MM.1S (cell line): ENCODE results near the gene RASSF1.

ENCODE experiments used
- DNase-seq: peaks from one replicate; pipeline ENCODE4 v3.0.0-alpha.2; 2015
- H2AFZ ChIP-seq: fragments of 300-600 bp; sonication (generic); 2 replicates; pipeline ENCODE4 v1.6.0; 2016; ENCODE audit warnings: antibody characterized with exemption, low read length
- H3F3A ChIP-seq: fragments of 300-600 bp; sonication (generic); 2 replicates; pipeline ENCODE4 v1.6.1; 2016; ENCODE audit warnings: mild to moderate bottlenecking, antibody characterized with exemption, low read length, moderate library complexity, mixed read lengths; ENCODE audit not compliant: insufficient read depth
- H3K27ac ChIP-seq: fragments of 300-600 bp; sonication (generic); 2 replicates; pipeline ENCODE4 v1.5.1; 2016; ENCODE audit warnings: mild to moderate bottlenecking, low read length
- H3K27me3 ChIP-seq: fragments of 300-600 bp; sonication (generic); replicated peaks from 2 replicates; pipeline ENCODE4 v1.6.0; 2016; ENCODE audit warnings: low read length; ENCODE audit not compliant: insufficient read depth
- H3K36me3 ChIP-seq: fragments of 300-600 bp; sonication (generic); replicated peaks from 2 replicates; pipeline ENCODE4 v1.6.1; 2016; ENCODE audit warnings: mild to moderate bottlenecking, low read length, mixed read lengths; ENCODE audit not compliant: insufficient read depth
- H3K4me1 ChIP-seq: fragments of 300-600 bp; sonication (generic); 2 replicates; pipeline ENCODE4 v1.6.1; 2016; ENCODE audit warnings: low read length, mixed read lengths
- H3K4me2 ChIP-seq: fragments of 300-600 bp; sonication (generic); 2 replicates; pipeline ENCODE4 v1.6.0; 2016; ENCODE audit warnings: low read depth, low read length
- H3K4me3 ChIP-seq: fragments of 300-600 bp; sonication (generic); 2 replicates; pipeline ENCODE4 v1.5.1; 2016; ENCODE audit warnings: low read length, mixed read lengths
- H3K79me2 ChIP-seq: fragments of 300-600 bp; sonication (generic); 2 replicates; pipeline ENCODE4 v1.6.1; 2016; ENCODE audit warnings: mixed run types, low read length, mixed read lengths
- H3K9ac ChIP-seq: fragments of 300-600 bp; sonication (generic); 2 replicates; pipeline ENCODE4 v1.6.1; 2016; ENCODE audit warnings: low read length, mixed read lengths
- H3K9me2 ChIP-seq: fragments of 300-600 bp; sonication (generic); replicated peaks from 2 replicates; pipeline ENCODE4 v1.6.1; 2016; ENCODE audit warnings: mild to moderate bottlenecking, low read length, mixed read lengths; ENCODE audit not compliant: insufficient read depth
- H3K9me3 ChIP-seq: fragments of 300-600 bp; sonication (generic); replicated peaks from 2 replicates; pipeline ENCODE4 v1.6.1; 2016; ENCODE audit warnings: mild to moderate bottlenecking, low read length, mixed read lengths; ENCODE audit not compliant: insufficient read depth
- H4K20me1 ChIP-seq: fragments of 300-600 bp; sonication (generic); 2 replicates; pipeline ENCODE4 v1.6.1; 2016; ENCODE audit warnings: mild to moderate bottlenecking, low read length, moderate library complexity, mixed read lengths; ENCODE audit not compliant: insufficient read depth
- CTCF ChIP-seq: fragments of 300-600 bp; sonication (generic); IDR thresholded peaks from 2 replicates; pipeline ENCODE4 v1.5.1; 2016; ENCODE audit warnings: antibody characterized with exemption, low read length, mixed read lengths
- EZH2 ChIP-seq: fragments of 300-600 bp; sonication (generic); optimal IDR thresholded peaks from 2 replicates; pipeline ENCODE3; 2017; ENCODE audit warnings: low read depth, mild to moderate bottlenecking, antibody characterized with exemption, low read length, mixed read lengths
- EZH2phosphoT487 ChIP-seq: fragments of 300-600 bp; sonication (generic); IDR thresholded peaks from 2 replicates; pipeline ENCODE4 v1.6.1; 2018; ENCODE audit warnings: antibody characterized with exemption, low read length

RASSF1 gene

GRCh38 chr3:50318615-50319014 is 22.0 kb downstream of the RASSF1 start:
- H3K9ac ChIP-seq: no peak overlapping the region
- H2AFZ ChIP-seq: no peak overlapping the region

GRCh38 chr3:50318163-50318562 is 22.5 kb downstream of the RASSF1 start:
- TF ChIP-seq EZH2 (no peak), EZH2phosphoT487 (no peak), CTCF (no peak)
- Histone ChIP-seq H3K27me3 (no peaks in the 10 kb centered on the region), H2AFZ (no peak overlapping the region), H3K4me2 (no peak overlapping the region), H3K36me3 (no peaks in the 10 kb centered on the region), H4K20me1 (no peaks in the 10 kb centered on the region), H3K9me2 (no peaks in the 10 kb centered on the region), H3F3A (no peaks in the 10 kb centered on the region), H3K27ac (no peak overlapping the region), H3K4me3 (no peak overlapping the region), H3K9me3 (no peaks in the 10 kb centered on the region), H3K79me2 (peaks cover 12% of the 10 kb centered on the region; the same call in 1 of the 2 replicates), H3K4me1 (0 out of 2 replicates have a peak, but pooled peaks cover 8% of the 10 kb centered on the region), H3K9ac (no peak overlapping the region)
- DNase-seq: no peak

More at GRCh38 chr3:50318615-50319014, 22.0 kb downstream of the RASSF1 start:
- no peaks in the 10 kb centered on the region for H3K9me3 ChIP-seq
- no peak overlapping the region for H3K27ac ChIP-seq
- H4K20me1 ChIP-seq: no peaks in the 10 kb centered on the region
- no peak for TF ChIP-seq EZH2phosphoT487
- no peak for TF ChIP-seq EZH2
- TF ChIP-seq CTCF: no peak
- no peak overlapping the region for H3K4me2 ChIP-seq
- H3K4me1 ChIP-seq: 0 out of 2 replicates have a peak, but pooled peaks cover 8% of the 10 kb centered on the region
- peaks cover 12% of the 10 kb centered on the region; the same call in 1 of the 2 replicates for H3K79me2 ChIP-seq
- no peaks in the 10 kb centered on the region for H3F3A ChIP-seq
- no peak overlapping the region for H3K4me3 ChIP-seq
- DNase-seq: no peak
- no peaks in the 10 kb centered on the region for H3K9me2 ChIP-seq
- no peaks in the 10 kb centered on the region for H3K36me3 ChIP-seq
- no peaks in the 10 kb centered on the region for H3K27me3 ChIP-seq

- no peak overlapping the region for H3K4me3 ChIP-seq
- H3K79me2 ChIP-seq: peaks cover 12% of the 10 kb centered on the region; the same call in 1 of the 2 replicates
- H4K20me1 ChIP-seq: no peaks in the 10 kb centered on the region
- H3K4me1 ChIP-seq: 0 out of 2 replicates have a peak, but pooled peaks cover 8% of the 10 kb centered on the region
- no peak overlapping the region for H2AFZ ChIP-seq
- H3K9me3 ChIP-seq: no peaks in the 10 kb centered on the region
- no peaks in the 10 kb centered on the region for H3K36me3 ChIP-seq
- H3K27me3 ChIP-seq: no peaks in the 10 kb centered on the region
- TF ChIP-seq EZH2phosphoT487 (no peak), CTCF (no peak), EZH2 (no peak)
- H3K4me2 ChIP-seq: no peak overlapping the region
- DNase-seq: no peak
- H3K9ac ChIP-seq: no peak overlapping the region
- H3K9me2 ChIP-seq: no peaks in the 10 kb centered on the region
- no peaks in the 10 kb centered on the region for H3F3A ChIP-seq
- H3K27ac ChIP-seq: no peak overlapping the region
Measured at GRCh38 chr3:50317300-50317699, 23.3 kb downstream of the RASSF1 start.
